Uterus (tissue), 2 donors: ENCODE data around the gene QPCT.

Experiments
- POLR2A ChIP-seq, 2 donors: fragments of 450-650 bp; IDR thresholded peaks; one replicate each; pipeline ENCODE4 v1.6.1; 2016; ENCODE audit warnings: antibody characterized with exemption in 2 of 2, mild to moderate bottlenecking in 1 of 2, moderate library complexity in 1 of 2
- TF ChIP-seq, protein P1 (sequence below), 4 experiments: fragments of 200-600 bp in 2 of 4; fragments of 450-650 bp in 2 of 4; sonication (generic) in 2 of 4; IDR thresholded peaks; one replicate each; pipeline ENCODE4 v1.5.1; 2016 to 2019; ENCODE audit warnings: antibody characterized with exemption in 4 of 4, mild to moderate bottlenecking in 2 of 4, moderate library complexity in 1 of 4

DNA sequence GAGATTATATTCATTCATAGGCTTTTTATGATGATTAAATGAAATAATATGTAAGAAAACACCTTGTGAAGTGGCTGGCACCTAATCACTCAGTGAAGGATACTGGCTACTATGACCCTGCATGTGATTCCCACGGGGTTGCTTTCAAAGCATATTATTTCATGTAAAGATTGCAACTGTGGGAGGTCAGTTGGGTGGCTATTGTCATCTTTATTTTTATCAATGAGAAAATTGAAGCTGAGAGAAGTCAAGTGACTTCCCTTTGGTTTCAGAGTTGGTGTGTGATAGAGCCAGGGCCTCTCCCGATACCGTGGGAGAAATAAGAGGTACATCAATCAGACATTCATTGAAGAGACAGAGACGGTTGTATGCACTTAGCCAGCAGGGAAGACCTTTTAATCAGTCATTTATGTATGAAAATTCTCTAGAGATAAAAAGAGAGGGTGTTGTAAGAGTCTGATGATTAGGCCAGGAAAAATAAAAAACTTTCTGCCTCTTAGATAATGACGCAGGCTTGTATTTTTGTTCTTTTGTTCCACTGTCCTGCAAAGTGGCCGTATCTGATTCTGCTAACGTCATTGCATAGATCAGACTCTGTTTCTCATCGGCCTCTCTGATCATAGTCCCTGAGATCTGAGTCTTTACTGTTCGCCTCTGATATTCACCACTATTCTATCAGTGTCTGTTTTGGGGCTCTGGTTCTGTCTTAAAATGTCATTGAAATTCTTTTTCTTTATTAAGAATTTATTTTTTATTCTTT, 50.5 kb downstream of the QPCT start:
- TF ChIP-seq, protein P1, sequence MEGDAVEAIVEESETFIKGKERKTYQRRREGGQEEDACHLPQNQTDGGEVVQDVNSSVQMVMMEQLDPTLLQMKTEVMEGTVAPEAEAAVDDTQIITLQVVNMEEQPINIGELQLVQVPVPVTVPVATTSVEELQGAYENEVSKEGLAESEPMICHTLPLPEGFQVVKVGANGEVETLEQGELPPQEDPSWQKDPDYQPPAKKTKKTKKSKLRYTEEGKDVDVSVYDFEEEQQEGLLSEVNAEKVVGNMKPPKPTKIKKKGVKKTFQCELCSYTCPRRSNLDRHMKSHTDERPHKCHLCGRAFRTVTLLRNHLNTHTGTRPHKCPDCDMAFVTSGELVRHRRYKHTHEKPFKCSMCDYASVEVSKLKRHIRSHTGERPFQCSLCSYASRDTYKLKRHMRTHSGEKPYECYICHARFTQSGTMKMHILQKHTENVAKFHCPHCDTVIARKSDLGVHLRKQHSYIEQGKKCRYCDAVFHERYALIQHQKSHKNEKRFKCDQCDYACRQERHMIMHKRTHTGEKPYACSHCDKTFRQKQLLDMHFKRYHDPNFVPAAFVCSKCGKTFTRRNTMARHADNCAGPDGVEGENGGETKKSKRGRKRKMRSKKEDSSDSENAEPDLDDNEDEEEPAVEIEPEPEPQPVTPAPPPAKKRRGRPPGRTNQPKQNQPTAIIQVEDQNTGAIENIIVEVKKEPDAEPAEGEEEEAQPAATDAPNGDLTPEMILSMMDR (IDR thresholded peaks at IDR 0.05), result no peak
- TF ChIP-seq POLR2A (IDR thresholded peaks at IDR 0.05), result no peak
